ENCODE measurements around the gene BABAM2.
A peak's percentile ranks its signal among the peaks of the same experiment; 100 is the strongest.

Gene BABAM2

GRCh38 chr2:28046921-28047320, 156.4 kb downstream of the BABAM2 start:
- no peak for TF ChIP-seq CTCF (conservative IDR thresholded peaks at IDR 0.05; ENCODE audit: control insufficient read depth, insufficient read depth, low read depth, low read length)
- H3K4me3 ChIP-seq (ENCODE audit: control insufficient read depth, low read depth, low read length): no peak overlapping the region
- DNase-seq (ENCODE audit: low read depth): no peak

DNA sequence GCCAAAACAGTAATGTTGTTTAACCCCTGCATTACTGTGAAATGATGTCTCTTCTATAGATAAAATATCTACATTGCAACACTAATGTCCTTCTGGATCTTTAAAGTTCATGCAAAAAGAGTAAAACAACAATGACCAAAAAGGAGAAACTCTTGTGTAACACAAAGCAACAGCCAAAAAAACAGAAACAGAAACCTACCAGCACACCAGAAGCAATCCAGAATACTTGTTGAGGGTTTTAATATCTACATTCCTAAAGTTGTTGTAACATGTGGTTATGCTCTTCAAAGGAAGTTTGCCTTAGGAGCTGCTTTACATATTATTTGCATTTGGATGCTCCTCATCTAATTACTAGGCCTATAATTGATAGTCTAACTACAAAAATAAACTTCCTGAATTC, 157.2 kb downstream of the BABAM2 start:
- TF ChIP-seq CTCF (conservative IDR thresholded peaks at IDR 0.05; ENCODE audit: control insufficient read depth, insufficient read depth, low read depth, low read length): no peak
- peak; percentile 79 for DNase-seq (ENCODE audit: low read depth)
- no peak overlapping the region for H3K4me3 ChIP-seq (ENCODE audit: control insufficient read depth, low read depth, low read length)

DNA sequence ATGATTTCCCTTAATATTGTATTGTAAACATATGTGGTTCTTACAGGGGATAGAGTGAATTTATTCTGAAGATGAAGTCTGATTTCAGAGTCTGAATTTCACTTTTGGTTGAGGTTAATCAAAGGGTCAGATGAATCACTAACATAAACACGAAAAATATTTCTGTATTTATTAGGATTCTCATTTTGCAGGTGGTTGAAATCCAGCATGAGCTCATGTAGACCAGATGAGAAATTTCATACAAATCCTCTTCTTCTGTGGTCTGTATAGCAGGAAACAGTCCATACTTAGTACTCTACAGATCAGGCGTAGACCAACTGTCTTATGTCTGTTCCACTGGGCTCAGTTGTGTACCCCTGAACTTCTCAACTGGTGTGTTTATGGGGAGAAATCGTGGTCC, 157.8 kb downstream of the BABAM2 start:
- DNase-seq (ENCODE audit: low read depth): peak; percentile 43
- no peak overlapping the region for H3K4me3 ChIP-seq (ENCODE audit: control insufficient read depth, low read depth, low read length)
- TF ChIP-seq CTCF (conservative IDR thresholded peaks at IDR 0.05; ENCODE audit: control insufficient read depth, insufficient read depth, low read depth, low read length): no peak

DNA sequence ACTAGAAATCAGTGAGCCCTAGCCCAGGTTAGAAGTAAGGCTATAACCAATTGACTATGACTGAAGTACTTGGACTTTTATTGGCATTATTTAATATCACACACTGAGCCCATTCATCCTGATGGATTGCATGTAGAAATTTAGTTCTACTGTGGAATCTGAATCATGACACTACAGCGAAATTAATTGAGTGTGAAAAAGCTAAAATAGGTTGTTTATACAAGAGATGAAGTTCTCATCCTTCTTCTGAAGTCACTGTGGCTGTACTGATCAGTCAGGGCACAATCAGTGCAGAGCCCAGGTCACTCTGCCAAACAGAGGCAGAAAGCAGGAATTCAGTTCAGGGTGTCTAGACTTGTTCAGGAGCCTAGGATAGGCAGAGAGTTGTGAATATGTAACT, 158.9 kb downstream of the BABAM2 start:
- H3K4me3 ChIP-seq (ENCODE audit: control insufficient read depth, low read depth, low read length): no peak overlapping the region
- no peak for TF ChIP-seq CTCF (conservative IDR thresholded peaks at IDR 0.05; ENCODE audit: control insufficient read depth, insufficient read depth, low read depth, low read length)
- no peak for DNase-seq (ENCODE audit: low read depth)

DNA sequence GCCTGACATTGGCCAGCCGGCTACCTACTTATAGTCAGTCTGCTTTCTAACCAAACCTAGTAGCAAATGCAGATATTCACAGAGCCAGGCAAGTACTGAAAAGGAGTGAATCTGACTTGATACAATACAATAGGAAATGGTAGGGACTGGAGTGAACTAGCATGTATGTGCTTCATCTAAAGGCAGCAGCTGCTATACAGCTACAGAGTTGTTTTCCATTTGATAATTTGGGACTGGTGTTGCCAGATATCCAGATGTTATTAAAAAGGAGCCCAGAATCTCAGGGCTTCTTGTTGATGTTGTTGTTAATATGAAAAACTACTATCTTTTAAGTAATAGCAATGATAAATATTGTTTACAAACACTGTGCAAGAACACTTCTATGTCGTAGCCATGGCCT, 159.4 kb downstream of the BABAM2 start:
- no peak for DNase-seq (ENCODE audit: low read depth)
- no peak for TF ChIP-seq CTCF (conservative IDR thresholded peaks at IDR 0.05; ENCODE audit: control insufficient read depth, insufficient read depth, low read depth, low read length)
- H3K4me3 ChIP-seq (ENCODE audit: control insufficient read depth, low read depth, low read length): no peak overlapping the region

- no peak overlapping the region for H3K4me3 ChIP-seq (ENCODE audit: control insufficient read depth, low read depth, low read length)
- no peak for TF ChIP-seq CTCF (conservative IDR thresholded peaks at IDR 0.05; ENCODE audit: control insufficient read depth, insufficient read depth, low read depth, low read length)
- no peak for DNase-seq (ENCODE audit: low read depth)
These were observed 162.2 kb downstream of the BABAM2 start for GRCh38 chr2:28052691-28053090.

GRCh38 chr2:28053597-28053996, 163.1 kb downstream of the BABAM2 start:
- H3K4me3 ChIP-seq (ENCODE audit: control insufficient read depth, low read depth, low read length): no peak overlapping the region
- DNase-seq (ENCODE audit: low read depth): no peak
- TF ChIP-seq CTCF (conservative IDR thresholded peaks at IDR 0.05; ENCODE audit: control insufficient read depth, insufficient read depth, low read depth, low read length): no peak
